HG03460 (cell line): ENCODE data around the gene EHBP1.

ENCODE experiments used
- ATAC-seq: cut with Tn5 transposase; IDR thresholded peaks from one replicate; pipeline ENCODE4 v1.9.1; 2021; ENCODE audit not compliant: unreplicated experiment

The EHBP1 gene

DNA sequence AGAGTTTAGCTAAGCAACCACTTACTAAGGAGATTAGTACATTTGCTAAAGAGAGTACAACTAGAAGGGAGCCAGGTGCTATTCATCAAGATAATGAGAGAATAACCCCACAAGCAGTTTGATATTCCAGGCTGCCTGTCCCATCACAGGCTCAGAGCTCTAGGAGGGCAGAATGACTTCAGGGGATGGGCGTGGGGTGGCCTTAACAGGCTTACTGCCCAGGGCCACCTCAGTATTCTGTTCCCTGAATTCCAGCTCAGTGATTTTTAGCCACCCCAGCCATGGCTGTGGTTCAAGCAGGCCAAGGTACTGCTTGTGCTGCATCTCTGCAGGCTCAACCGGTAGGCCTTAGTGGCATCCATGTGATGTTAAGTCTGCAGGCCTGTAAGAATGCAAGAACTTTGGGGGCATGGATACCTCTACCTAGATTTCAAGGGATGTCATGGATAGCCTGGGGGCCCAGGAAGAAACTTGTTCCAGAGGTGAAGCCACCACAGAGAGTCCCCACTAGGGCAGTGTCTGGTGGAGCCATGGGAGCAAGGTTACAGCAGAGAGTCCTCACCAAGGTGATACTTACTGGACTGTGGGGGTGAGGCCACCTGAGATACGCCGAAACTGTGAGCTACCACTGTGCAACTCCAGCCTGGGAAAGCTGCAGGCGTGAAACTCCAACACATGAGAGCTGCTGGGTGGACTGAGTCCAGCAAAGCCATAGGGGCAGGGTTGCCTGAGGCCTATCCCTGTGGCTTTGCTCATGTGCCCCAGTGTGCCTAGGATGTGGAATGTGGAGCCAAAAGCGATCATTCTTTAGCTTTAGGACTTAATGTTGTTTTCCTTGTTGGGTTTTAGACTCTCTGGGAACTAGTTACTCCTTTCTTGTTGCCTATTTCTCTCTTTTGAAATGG, 107.7 kb downstream of the EHBP1 start:
- ATAC-seq: no peak

DNA sequence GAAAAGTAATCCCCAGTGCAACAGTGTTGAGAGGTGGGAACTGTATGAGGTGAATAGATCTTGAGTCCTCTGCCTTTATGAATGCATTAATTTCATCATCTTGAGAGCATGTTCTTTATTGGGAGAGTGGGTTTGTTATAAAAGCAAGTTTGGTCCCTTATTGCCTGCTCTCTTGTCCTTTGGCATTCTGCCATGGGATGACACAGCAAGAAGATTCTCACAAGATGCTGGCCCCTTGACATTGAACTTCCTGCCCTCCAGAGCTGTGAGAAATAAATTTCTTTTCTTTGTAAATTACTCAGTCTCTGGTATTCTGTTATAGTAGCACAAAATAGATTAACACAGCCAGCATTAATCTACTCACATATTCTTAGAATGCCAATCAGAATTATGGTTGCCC, 108.6 kb downstream of the EHBP1 start:
- no peak for ATAC-seq

DNA sequence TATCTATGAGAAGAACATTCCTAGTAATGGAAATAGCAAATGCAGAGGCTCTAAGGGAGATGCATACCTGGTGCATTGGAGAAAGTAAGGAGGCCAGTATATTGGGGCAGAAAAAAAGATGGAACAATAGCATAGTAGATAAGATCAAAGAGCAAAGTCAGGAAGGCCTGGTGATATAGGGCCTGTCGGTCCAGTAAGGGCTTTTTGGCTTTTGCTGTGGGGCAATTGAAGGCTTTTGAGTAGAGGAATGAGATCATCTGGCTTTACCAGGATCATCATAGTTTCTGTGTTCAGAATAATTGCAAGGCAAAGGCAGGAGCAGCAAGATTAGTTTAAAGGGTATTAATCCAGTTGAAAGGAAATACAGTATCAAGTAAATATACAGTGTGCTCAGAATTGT, 111.8 kb downstream of the EHBP1 start:
- ATAC-seq: no peak

DNA sequence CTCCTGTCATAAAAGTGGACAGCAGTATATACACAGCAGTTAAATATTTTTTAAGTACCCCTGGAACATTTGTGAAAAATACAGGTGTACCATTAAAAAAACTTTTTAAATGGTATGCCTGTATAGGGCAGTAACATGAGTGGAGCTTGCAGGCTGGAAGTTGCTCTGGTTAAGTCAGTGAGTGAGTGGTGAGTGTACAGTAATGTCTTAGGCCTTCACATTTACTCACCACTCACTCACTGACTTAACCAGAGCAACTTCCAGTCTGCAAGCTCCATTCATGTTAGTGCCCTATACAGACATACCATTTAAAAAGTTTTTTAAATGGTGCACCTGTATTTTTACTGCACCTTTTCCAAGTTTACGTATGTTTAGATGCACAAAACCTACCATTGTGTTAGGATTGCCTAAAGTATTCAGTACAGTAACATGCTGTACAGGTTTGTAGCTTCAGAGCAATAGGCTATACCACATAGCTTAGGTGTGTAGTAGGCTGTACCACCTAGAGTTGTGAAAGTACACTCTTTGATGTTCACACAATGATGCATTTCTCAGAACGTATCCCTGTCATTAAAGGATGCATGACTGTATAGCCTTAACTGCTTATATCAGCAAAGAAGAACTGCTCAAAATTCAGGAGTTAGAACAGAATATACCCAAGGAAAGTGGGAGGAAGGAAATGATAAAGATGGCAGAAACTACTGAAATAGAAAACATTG, 112.6 kb downstream of the EHBP1 start:
- no peak for ATAC-seq

DNA sequence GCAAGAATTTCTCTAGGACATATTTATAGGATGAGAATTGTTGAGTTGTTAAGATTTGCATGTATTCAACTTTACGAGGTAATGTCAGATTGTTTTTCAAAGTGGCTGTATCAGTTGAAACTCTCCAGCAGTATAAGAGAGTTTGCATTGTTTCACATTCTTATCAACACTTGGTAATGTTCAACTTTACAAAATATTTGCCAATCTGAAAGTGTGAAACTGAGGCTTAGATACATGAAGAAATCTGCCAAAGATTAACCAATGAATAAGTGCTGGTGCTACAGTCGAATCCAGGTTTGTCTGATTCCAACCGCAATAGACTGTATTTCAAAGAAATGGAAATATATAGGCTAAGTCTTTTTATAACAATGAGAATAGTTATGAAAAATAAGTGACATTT, 117.0 kb downstream of the EHBP1 start:
- no peak for ATAC-seq

DNA sequence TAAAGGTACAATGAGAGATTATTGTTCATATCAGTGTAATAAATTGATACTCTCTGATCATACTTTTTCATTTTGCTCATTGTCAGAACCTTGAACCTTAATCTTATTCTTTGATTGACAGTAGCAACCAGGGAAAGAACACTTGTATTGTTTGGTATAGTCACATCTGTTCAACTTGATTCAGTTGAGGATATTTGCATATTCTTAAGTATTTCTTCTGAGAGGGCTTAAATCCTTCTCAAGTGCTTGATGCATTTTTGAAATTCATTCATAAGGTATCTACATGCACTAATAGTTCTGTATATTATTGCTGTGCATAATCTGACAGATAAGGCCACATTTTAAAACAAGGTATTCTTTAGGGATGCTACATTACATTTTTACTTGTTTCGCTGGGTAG, 118.9 kb downstream of the EHBP1 start:
- no peak for ATAC-seq

DNA sequence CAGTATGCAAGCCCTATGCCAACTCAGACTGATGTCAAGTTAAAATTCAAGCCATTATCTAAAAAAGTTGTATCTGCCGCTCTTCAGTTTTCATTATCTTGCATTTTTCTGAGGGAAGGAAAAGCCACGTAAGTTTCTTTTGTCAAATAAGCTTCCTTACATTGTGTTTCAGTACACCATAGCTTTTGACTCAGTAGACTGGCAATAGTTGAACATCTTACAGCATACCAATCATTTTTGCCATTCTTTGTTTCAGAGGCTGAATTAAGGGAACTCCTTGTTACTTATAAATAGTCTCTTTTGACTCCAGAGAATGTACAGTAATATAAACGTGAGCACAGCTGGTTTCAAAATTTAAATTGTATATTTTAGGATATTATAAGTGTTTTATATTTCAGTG, 120.6 kb downstream of the EHBP1 start:
- ATAC-seq: no peak

DNA sequence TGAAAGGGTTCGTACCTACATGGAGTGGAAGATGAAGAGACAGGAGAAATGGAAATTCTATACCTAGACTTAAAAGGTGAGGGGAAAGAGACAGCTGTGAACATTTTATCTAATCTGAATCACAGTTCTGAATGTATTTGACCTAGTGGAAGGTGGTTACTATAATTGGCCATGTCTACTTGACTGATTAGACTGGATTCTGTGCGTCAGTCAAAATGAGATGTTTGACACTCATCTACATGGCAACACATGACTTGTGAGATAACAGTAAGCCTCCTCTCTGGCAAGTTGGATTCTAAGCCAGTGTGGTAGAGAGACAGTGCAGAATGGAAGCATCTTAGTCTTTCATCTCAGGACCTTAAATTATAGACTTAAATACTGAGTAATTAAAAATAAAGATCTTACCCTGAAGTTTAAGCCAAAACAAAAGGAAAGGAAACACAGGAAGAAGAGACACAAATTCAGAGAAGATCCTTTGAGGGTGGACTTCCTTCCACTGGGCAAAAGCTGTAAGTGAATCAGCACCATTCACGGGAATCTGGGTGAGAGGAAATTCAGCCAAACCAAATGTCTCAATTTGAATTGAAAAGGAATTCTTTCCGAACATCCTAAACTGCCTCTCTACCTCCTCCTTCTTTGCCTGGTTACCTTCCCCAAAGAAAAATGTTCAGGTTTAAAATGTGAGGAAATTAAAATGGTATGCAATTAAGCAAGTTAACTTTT, 121.6 kb downstream of the EHBP1 start:
- no peak for ATAC-seq

DNA sequence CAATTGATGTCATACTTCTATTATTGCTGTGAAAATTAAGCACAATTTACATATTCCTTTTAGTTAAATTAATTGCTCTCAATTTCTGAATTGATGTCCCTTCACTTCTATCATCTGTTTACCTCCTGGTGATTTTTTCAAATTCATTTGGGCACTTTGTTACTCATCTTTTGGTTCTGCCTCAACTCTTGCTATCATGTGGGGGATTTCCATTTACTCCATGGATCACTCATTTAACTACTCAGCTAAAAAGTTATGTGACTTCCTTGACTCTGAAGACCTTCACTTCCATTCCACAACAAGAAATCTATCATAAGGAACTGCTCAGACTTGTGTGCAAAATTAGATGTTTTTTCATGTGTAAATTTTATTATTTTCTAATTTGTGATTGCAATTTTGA, 126.2 kb downstream of the EHBP1 start:
- ATAC-seq: no peak

DNA sequence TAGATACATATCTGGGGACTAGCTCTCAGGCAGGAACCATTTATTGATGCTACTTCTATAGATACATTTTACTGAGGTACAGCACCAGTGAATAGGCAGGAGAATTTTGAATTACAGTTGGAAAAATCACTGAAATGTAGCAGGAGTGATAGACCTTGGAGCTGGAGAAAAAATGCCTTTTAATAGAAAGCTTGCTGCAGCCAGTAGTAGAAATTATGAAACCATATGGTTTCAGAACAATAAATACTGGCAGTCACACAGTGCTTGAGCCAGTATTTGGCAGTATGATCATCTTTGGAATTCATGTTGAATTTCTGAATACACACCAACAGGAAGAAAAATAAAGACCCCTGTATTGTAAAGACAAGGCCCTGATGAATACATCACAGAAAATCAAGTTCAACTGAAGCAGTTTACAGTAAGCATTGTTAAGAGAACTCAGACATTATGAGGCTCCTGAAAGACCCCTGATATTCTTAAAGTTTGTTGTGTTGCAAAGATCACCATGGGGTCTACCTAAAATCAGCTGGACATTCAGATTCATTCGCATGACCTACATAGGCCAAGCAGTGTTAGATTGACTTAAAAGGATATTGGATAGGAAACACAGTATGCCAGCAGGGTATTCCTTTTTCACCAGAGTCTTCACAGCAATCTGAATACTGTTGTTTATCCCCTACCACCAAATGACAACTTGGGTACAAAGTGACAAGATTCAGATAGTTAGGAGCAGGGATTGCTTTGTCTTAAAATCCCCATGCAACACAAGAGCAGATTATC, 139.0 kb downstream of the EHBP1 start:
- ATAC-seq: no peak

DNA sequence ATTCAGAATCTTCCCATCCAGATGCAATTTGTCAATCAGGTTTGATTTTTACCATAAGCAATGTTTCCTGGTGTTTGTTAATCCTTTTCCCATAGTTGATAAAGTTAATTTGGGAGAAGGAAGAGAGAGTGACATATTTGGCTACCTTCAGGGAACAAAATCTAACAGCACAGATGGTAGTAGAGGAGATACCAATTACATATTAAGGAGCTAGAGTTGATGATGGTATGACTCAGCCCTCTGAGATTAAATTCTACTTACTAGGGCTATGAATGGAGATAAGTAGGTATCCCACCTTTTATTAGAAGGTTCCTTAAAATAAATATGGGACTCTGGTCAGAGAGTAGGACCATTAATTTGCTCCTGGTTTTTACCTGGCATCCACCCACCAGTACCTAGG, 139.7 kb downstream of the EHBP1 start:
- ATAC-seq: no peak

DNA sequence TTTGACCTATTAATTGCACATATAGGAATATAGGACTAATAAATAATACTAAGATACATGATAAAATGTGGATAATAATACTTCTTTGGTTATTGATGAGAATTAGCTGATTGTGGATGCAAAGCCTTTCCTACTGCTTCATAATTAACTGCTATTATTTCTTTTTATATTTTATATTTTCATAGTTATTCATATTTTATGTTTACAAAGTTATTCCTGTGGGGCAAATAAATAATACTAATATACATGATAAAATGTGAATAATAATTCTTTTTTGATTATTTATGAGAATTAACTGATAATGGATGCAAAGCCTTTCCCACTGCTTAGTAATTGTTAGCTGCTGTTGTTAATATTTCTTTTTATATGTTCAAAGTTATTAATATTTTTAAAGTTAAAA, 146.7 kb downstream of the EHBP1 start:
- ATAC-seq: no peak

DNA sequence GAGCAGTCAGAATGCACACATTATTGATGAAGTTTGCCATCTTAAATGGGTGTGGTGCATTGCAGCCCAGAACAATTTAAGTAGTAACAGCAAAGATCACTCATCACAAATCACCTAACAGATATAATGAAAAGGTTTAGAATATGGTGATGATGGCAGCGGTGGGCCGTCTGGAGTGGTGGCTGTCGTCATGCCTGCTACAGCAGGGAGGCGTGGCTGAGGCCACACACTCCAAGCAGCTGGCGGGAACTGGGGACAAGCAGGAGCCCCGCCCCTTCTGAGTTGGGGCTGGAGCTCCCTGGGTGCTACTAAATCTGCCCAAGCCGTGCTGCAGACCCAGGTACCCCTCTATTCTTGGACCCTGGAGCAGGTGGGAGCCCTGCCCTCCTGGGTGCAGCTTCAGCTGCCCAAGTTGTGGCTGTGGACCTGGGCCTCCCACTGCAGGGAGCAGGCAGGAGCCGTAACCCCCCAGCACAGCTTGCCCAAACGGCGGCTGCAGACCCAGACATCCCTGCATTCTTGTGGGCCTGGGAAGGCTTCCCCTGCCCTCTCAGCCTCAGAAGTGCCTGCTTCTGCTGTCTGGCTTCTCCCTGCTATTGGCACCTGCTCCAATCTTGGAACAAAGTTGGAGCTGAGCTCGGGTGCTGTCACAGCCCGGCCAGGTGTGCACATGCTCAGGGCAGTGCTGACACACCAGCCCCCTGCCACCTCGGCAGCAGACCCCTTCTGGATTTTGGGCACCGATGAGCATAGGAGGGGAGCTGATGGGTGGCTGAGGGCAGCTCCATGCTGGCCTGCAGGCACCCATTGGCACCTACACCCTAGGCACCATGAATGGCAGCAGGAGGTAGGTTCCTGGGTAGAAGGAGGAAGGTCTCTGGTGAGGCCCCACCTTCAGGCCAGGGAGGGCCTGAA, 149.3 kb downstream of the EHBP1 start:
- no peak for ATAC-seq

DNA sequence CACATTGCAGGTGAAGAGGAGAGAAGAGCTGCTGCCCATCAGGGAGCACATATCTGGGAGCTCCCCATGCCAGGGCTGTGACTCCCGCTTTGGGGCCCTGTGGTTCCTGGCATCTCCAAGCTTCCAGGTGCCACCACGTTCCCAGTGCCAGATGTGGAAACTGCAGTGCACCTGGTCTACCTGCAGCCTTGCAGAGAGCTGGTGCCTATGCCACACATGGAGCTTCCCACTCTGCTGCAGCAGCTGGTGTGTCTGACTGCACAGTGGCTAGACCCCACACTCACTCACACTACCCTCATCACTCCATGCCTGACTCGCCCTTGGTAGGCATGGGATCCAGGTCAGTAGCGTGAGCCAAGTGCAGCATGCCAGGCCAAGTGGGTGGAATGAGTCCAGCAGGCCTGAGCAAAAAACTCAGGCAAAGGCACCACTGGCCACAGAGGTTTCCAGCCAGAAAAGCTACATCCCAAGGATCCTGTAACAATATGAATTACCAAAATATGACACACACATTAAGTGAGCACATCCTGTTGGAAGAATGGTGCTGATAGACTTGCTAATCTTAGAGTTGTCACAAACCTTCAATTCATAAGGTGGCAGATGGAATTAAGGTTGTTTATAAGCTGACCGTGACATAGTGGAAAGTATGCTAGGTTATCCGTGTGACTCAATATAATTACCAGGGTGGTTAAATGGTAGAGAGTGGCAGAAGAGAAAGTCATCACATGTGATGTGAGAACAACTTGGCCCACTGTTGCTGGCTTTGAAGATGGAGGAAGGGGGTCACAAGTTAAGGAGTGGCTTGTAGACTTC, 150.9 kb downstream of the EHBP1 start:
- ATAC-seq: no peak

DNA sequence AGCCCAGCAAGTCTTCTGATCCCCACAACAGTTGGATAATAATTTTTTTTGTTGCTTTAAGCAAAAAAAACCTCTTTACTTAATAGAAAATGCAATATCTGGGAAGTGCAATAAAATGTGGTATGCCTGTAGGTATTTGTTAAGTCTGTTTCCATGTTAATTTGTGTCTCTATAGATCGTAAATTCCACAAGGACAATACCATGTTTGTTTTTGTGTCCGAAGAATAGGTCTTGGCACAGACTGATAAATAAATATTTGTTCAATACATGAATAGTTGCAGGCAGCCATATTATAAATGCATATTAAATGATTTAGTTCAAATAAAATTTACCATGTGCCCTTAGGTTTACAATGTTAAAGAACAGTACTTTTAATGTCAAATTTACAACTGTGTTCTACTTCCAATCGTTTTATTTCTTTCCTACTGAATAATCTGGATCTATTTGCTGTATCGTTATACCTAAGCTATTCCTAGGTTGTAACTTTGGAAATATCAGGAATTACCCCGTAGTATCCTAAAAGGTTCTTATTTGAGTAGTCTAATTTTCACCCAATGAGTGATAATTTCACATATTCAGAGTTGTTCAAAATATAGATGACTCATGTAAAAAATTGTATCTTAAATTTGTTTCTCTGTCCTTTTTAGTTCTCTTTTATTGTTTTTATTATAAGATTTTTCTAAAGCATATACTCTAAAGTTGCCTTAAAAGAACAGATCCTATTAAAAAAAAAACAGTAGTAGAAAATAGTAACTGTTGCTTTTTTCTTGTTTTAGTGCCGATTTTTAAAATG, 151.8 kb downstream of the EHBP1 start:
- no peak for ATAC-seq

DNA sequence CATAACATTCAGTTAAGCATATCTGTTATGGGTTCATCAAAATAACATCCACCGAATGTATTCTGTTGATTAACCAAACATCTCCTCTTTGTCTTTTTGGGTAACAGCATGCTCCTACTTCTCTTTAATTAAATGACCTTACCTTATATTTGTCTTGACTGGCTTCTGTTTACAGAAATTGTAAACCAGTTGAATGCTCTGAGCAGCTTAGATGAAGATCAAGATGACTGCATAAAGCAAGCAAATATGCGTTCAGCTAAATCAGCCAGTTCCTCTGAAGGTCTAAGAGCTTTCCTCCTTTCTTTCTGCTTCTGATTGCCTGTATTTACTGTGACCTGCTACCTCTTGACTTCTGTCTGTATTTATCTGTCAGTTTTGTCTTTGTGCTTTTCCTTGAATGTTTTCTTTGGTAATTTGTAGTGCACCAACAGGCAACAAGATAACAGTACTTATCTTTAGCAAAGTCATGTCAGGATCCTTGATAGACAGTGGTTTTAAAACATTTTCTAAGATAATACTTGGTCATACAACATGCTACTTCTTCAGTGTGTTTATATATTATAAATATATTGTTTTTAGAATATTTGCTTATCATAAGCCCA, 152.8 kb downstream of the EHBP1 start:
- ATAC-seq: no peak

DNA sequence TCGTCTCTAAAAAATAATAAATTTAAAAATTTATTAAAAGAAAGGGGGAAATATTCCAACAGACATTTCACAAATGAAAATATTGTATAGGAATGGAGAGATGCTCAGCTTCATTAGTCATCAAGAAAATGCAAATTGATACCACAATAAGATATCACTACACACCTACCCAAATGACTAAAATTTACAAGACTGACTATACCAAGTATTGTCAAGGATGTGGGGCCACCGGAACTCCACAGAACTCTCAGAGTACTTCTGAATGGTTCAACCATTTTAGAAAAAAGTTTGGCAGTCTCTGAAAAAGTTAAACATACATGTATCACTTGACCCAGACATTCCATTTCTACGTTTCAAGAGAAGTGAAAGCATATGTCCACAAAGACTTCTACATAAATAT, 163.4 kb downstream of the EHBP1 start:
- ATAC-seq: no peak

DNA sequence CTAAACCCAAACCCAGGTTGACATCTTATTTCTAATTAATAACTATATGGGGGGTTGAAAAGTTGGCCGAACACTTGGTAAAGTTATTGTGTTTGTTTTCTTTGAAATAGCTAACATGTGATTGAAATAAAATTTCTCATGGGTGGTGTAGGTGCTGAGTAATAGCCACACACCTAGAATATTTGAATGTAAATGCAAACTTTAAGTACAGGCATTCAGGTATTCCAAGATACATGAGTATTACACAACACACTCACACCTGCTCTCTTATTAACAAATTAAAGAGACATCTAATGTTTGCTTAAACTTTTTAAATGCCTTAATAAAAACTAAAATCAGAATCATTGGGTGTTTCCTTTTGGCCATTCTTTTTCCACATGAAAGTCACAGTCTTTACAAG, 165.5 kb downstream of the EHBP1 start:
- no peak for ATAC-seq
